Panc1 (cell line): ENCODE results near the gene CHKB.

Source experiments
- CTCF ChIP-seq: fragments of 450-650 bp; IDR thresholded peaks from 2 replicates; pipeline ENCODE4 v1.5.1; 2017; ENCODE audit warnings: mild to moderate bottlenecking
- REST ChIP-seq, 2 experiments: IDR thresholded peaks; 2 replicates each; pipeline ENCODE4 v1.6.1; 2011 to 2012; ENCODE audit warnings: low read depth in 2 of 2, control low read depth in 1 of 2, low read length in 1 of 2, mild to moderate bottlenecking in 1 of 2, moderate library complexity in 1 of 2; ENCODE audit not compliant: insufficient read depth in 1 of 2

GRCh38 chr22:50548040-50548920 is 34.4 kb downstream of the CHKB start:
- TF ChIP-seq REST (IDR thresholded peaks at IDR 0.05; ENCODE audit: insufficient read depth in 1 of 2, low read depth in 2 of 2, low read length in 1 of 2) (no peak), CTCF (no peak)
